Measurements from ENCODE around the gene LAMC1.

The LAMC1 gene

DNA sequence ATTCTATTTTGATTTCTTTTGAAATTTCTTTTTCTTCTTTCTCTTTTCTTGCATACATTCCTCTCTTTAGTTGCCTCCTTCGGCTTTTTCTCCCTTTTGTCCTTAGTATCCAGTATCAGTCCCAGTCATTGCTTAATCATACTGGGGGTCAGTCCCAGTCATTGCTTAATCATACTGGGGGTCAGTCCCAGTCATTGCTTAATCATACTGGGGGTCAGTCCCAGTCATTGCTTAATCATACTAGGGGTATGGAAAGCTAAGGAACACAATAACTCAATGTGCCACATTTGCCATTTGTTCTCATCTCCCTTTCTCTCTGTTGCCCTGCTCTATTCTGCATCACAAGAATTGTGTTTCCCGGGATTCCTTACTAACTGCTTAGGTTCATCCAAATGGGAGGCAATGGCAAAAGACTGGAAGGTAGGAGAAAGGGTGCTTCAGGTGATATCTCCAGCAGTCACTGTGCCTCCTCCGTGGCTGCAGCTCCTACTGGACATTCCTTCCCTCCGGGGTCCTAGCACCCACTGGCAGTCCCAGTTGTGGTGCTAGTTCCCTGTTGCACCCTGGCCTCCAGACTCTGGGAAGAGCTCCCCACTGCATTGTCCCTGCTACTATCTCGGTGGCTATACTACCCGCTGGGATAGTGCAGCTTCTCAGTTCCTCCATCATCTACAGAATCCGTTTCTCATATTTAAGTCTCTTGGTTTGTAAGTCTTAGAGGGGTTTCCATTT is 32.6 kb upstream of the LAMC1 start (continued):
- TF ChIP-seq, protein P1, sequence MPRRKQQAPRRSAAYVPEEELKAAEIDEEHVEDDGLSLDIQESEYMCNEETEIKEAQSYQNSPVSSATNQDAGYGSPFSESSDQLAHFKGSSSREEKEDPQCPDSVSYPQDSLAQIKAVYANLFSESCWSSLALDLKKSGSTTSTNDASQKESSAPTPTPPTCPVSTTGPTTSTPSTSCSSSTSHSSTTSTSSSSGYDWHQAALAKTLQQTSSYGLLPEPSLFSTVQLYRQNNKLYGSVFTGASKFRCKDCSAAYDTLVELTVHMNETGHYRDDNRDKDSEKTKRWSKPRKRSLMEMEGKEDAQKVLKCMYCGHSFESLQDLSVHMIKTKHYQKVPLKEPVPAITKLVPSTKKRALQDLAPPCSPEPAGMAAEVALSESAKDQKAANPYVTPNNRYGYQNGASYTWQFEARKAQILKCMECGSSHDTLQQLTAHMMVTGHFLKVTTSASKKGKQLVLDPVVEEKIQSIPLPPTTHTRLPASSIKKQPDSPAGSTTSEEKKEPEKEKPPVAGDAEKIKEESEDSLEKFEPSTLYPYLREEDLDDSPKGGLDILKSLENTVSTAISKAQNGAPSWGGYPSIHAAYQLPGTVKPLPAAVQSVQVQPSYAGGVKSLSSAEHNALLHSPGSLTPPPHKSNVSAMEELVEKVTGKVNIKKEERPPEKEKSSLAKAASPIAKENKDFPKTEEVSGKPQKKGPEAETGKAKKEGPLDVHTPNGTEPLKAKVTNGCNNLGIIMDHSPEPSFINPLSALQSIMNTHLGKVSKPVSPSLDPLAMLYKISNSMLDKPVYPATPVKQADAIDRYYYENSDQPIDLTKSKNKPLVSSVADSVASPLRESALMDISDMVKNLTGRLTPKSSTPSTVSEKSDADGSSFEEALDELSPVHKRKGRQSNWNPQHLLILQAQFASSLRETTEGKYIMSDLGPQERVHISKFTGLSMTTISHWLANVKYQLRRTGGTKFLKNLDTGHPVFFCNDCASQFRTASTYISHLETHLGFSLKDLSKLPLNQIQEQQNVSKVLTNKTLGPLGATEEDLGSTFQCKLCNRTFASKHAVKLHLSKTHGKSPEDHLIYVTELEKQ (tag by site-specific recombination; IDR thresholded peaks at IDR 0.05; ENCODE audit: borderline replicate concordance) = no peak
- TF ChIP-seq ZNF112 (tag by site-specific recombination; IDR thresholded peaks at IDR 0.05) (no peak), ZNF302 (tag by site-specific recombination; IDR thresholded peaks at IDR 0.05; ENCODE audit: low read depth) (no peak), ZNF555 (tag by site-specific recombination; conservative IDR thresholded peaks at IDR 0.05) (no peak)
- TF ChIP-seq, protein P2, sequence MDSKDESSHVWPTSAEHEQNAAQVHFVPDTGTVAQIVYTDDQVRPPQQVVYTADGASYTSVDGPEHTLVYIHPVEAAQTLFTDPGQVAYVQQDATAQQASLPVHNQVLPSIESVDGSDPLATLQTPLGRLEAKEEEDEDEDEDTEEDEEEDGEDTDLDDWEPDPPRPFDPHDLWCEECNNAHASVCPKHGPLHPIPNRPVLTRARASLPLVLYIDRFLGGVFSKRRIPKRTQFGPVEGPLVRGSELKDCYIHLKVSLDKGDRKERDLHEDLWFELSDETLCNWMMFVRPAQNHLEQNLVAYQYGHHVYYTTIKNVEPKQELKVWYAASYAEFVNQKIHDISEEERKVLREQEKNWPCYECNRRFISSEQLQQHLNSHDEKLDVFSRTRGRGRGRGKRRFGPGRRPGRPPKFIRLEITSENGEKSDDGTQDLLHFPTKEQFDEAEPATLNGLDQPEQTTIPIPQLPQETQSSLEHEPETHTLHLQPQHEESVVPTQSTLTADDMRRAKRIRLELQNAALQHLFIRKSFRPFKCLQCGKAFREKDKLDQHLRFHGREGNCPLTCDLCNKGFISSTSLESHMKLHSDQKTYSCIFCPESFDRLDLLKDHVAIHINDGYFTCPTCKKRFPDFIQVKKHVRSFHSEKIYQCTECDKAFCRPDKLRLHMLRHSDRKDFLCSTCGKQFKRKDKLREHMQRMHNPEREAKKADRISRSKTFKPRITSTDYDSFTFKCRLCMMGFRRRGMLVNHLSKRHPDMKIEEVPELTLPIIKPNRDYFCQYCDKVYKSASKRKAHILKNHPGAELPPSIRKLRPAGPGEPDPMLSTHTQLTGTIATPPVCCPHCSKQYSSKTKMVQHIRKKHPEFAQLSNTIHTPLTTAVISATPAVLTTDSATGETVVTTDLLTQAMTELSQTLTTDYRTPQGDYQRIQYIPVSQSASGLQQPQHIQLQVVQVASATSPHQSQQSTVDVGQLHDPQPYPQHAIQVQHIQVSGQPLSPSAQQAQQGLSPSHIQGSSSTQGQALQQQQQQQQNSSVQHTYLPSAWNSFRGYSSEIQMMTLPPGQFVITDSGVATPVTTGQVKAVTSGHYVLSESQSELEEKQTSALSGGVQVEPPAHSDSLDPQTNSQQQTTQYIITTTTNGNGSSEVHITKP (tag by site-specific recombination; IDR thresholded peaks at IDR 0.05) = no peak

DNA sequence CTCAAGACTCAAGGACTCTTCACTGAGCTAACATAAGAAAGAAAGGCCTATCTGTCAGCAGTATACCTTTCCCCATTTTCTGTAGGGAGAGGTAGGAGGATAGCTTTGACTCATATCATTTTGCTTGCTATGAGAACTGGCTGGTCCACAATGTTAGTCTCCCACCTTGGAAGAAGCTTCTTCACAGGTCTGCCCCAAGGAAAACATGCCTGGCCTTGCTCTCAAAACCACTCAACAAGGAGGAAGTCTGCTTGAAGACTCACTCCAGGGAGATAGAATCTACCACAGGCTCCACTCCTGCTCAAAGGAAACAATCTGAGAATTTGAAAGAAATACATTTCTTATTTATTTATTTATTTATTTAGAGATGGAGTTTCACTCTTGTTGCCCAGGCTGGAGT is 29.5 kb upstream of the LAMC1 start:
- CTCF ChIA-PET = no interaction called here
- Histone ChIP-seq H3K36me3 (ENCODE audit: control insufficient read depth in 2 of 2, insufficient read depth in 1 of 2, low read length in 2 of 2) (no peaks in the 10 kb centered on the region), H3K9me3 (ENCODE audit: control insufficient read depth, insufficient read depth, low read depth, low read length) (no peaks in the 10 kb centered on the region), H3K4me1 (ENCODE audit: control insufficient read depth, insufficient read depth, low read length) (no peaks in the 10 kb centered on the region), H3K4me3 (ENCODE audit: low read depth, low read length) (no peak overlapping the region), H3K27ac (ENCODE audit: extremely low read depth, low read depth, low read length) (no peak overlapping the region)
- no peak for TF ChIP-seq KLF7 (tag by site-specific recombination; IDR thresholded peaks at IDR 0.05; ENCODE audit: borderline replicate concordance)
- no peak for TF ChIP-seq ZSCAN30 (tag by site-specific recombination; IDR thresholded peaks at IDR 0.05)
- TF ChIP-seq ZNF747 (tag by site-specific recombination; IDR thresholded peaks at IDR 0.05) = no peak
- TF ChIP-seq, protein P3, sequence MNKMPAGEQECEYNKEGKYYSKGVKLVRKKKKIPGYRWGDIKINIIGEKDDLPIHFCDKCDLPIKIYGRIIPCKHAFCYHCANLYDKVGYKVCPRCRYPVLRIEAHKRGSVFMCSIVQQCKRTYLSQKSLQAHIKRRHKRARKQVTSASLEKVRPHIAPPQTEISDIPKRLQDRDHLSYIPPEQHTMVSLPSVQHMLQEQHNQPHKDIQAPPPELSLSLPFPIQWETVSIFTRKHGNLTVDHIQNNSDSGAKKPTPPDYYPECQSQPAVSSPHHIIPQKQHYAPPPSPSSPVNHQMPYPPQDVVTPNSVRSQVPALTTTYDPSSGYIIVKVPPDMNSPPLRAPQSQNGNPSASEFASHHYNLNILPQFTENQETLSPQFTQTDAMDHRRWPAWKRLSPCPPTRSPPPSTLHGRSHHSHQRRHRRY (tag by site-specific recombination; IDR thresholded peaks at IDR 0.05) = no peak
- no peak for TF ChIP-seq ZNF10 (tag by site-specific recombination; IDR thresholded peaks at IDR 0.05)
- TF ChIP-seq ZNF354C (tag by site-specific recombination; IDR thresholded peaks at IDR 0.05; ENCODE audit: borderline replicate concordance, low read depth) = no peak
- no peak for TF ChIP-seq ZSCAN16 (tag by site-specific recombination; IDR thresholded peaks at IDR 0.05)
- no peak for TF ChIP-seq ZNF514 (tag by site-specific recombination; IDR thresholded peaks at IDR 0.05)
- TF ChIP-seq ZNF2 (tag by site-specific recombination; IDR thresholded peaks at IDR 0.05) = no peak
- TF ChIP-seq ZNF155 (tag by site-specific recombination; IDR thresholded peaks at IDR 0.05) = no peak
- no peak for TF ChIP-seq ZNF175 (tag by site-specific recombination; IDR thresholded peaks at IDR 0.05)
- TF ChIP-seq HOXD13 (CRISPR knock-in tag; IDR thresholded peaks at IDR 0.05; ENCODE audit: borderline replicate concordance) = no peak
- POLR2A ChIA-PET = no interaction called here

All from HEK293 (cell line).